ENCODE data around the gene BAZ2A.

GRCh38 chr12:56596815-56597214, 33.3 kb downstream of the BAZ2A start:
- TF ChIP-seq YY1 (IDR thresholded peaks at IDR 0.05; ENCODE audit: extremely low read depth, insufficient replicate concordance, low read depth, low read length) (no peak), EZH2phosphoT487 (IDR thresholded peaks at IDR 0.05; ENCODE audit: borderline replicate concordance) (no peak), CTCF (IDR thresholded peaks at IDR 0.05 in 2 of 3, conservative IDR thresholded peaks at IDR 0.05 in 1 of 3; ENCODE audit: borderline replicate concordance in 1 of 3, insufficient read depth in 1 of 3, low read depth in 2 of 3, low read length in 2 of 3) (no peak), POLR2A (IDR thresholded peaks at IDR 0.05; ENCODE audit: borderline replicate concordance, extremely low read depth, insufficient read depth, insufficient read length) (no peak), ZFX (IDR thresholded peaks at IDR 0.05) (no peak), POLR2AphosphoS5 (IDR thresholded peaks at IDR 0.05; ENCODE audit: low read depth, low read length) (no peak; the same call in 1 of the 2 replicates), SRF (IDR thresholded peaks at IDR 0.05; ENCODE audit: low read depth) (no peak), SIN3A (IDR thresholded peaks at IDR 0.05; ENCODE audit: low read depth) (no peak)
